Gastroesophageal sphincter (tissue), 4 donors: Measurements from ENCODE around the gene ATG7. TPM values are rescaled to one million over a fixed set of nuclear protein-coding genes. Genes with fewer than 3 reads are reported as not detected.
A peak's percentile ranks its signal among the peaks of the same experiment; 100 is the strongest.
"Not testable (repeated sequence)": the region's sequence is repeated elsewhere in the genome, so short reads cannot be mapped to it uniquely, and the experiment has no call there.

ENCODE experiments used
- ATAC-seq: fragments of 150-250 bp; one replicate; pipeline ENCODE4 v1.9.1; 2016; ENCODE audit warnings: mild to moderate bottlenecking, moderate library complexity
- H3K27ac ChIP-seq, 4 donors: fragments of 200-600 bp; sonication (generic) in 3 of 4; 1 replicate in 3 of 4; 2 replicates in 1 of 4; pipeline ENCODE4 v1.5.1; 2016 to 2019
- H3K27me3 ChIP-seq: fragments of 200-600 bp; sonication (generic); one replicate; pipeline ENCODE4 v1.5.1; 2019
- H3K36me3 ChIP-seq, 2 donors: fragments of 200-600 bp; sonication (generic); one replicate each; pipeline ENCODE4 v1.5.1; 2019; ENCODE audit warnings: control low read depth in 1 of 2
- H3K4me1 ChIP-seq, 3 donors: fragments of 200-600 bp; sonication (generic); 1 replicate in 2 of 3; 2 replicates in 1 of 3; pipeline ENCODE4 v1.5.1; 2016 to 2019; ENCODE audit warnings: control low read depth in 2 of 3
- H3K4me3 ChIP-seq, 2 donors: fragments of 200-600 bp; sonication (generic); one replicate each; pipeline ENCODE4 v1.5.1; 2019; ENCODE audit warnings: mild to moderate bottlenecking in 1 of 2, moderate library complexity in 1 of 2
- H3K9me3 ChIP-seq, 3 donors: fragments of 200-600 bp; sonication (generic); one replicate each; pipeline ENCODE4 v1.5.1; 2017 to 2019; ENCODE audit warnings: control low read depth in 2 of 3
- EP300 ChIP-seq: sonication (generic); formaldehyde crosslinking; IDR thresholded peaks from one replicate; pipeline ENCODE4 v1.6.1; 2017; ENCODE audit warnings: antibody characterized with exemption, mild to moderate bottlenecking
- POLR2A ChIP-seq, 2 donors: fragments of 450-650 bp; IDR thresholded peaks; one replicate each; pipeline ENCODE4 v1.6.1; 2017; ENCODE audit warnings: antibody characterized with exemption in 2 of 2, mild to moderate bottlenecking in 2 of 2, moderate library complexity in 1 of 2
- POLR2AphosphoS5 ChIP-seq: sonication (generic); formaldehyde crosslinking; IDR thresholded peaks from one replicate; pipeline ENCODE4 v1.6.1; 2017; ENCODE audit warnings: antibody characterized with exemption
- WGBS, 2 donors: methylation state at CpG; one replicate each; pipeline ENCODE4 v1.1.5; 2018; ENCODE audit warnings: low coverage in 1 of 2; 5-methylcytosine and 5-hydroxymethylcytosine counted together
- total RNA-seq, 4 donors: library from RNA; depleted of rRNA; stranded (reverse); fragments of >200 nt; gene quantifications; one replicate each; pipeline ENCODE4 v1.1.0, GENCODE V29; 2016
- TF ChIP-seq, protein P1 (sequence below), 4 experiments: fragments of 200-600 bp in 2 of 4; fragments of 450-650 bp in 2 of 4; sonication (generic) in 1 of 4; IDR thresholded peaks; one replicate each; pipeline ENCODE4 v1.5.1; 2017 to 2019; ENCODE audit warnings: antibody characterized with exemption in 4 of 4, mild to moderate bottlenecking in 2 of 4, moderate library complexity in 2 of 4

The ATG7 gene
- total RNA-seq, 4 donors from 2014 or later, result 28.3 to 64.9 (median 36.5) TPM

DNA sequence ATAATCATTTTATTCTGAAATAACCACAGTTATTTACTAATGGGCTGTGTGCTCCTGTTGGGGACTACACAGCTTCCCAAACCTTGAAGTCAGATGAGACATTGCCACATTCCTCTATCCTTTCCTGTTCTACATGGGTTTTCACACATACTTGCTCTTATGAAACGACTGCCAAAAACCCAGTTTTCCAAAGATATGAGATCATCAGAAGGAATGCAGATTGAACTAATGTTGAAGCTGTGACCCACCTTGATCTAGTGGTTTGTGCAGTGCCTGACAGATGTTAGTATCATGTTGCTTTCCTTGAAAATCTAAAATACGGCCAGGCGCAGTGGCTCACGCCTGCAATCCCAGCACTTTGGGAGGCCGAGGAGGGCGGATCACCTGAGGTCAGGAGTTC lies 226.9 kb downstream of the ATG7 start:
- Histone ChIP-seq H3K36me3 (no peaks in the 10 kb centered on the region), H3K9me3 (no peaks in the 10 kb centered on the region), H3K27ac (peak overlapping the region in 2 of 4 donors; percentile 64 to 69), H3K4me3 (no peak overlapping the region), H3K4me1 (peaks cover 0 to 32% (median 8%) of the 10 kb centered on the region in 3 donors), H3K27me3 (no peaks in the 10 kb centered on the region)
- peak; percentile 79 for ATAC-seq
- WGBS, 2 donors, result 51 to 57% methylated on average over 4 to 6 of the region's 6 CpGs
- peak; percentile 72 for TF ChIP-seq POLR2AphosphoS5
- TF ChIP-seq, protein P1, sequence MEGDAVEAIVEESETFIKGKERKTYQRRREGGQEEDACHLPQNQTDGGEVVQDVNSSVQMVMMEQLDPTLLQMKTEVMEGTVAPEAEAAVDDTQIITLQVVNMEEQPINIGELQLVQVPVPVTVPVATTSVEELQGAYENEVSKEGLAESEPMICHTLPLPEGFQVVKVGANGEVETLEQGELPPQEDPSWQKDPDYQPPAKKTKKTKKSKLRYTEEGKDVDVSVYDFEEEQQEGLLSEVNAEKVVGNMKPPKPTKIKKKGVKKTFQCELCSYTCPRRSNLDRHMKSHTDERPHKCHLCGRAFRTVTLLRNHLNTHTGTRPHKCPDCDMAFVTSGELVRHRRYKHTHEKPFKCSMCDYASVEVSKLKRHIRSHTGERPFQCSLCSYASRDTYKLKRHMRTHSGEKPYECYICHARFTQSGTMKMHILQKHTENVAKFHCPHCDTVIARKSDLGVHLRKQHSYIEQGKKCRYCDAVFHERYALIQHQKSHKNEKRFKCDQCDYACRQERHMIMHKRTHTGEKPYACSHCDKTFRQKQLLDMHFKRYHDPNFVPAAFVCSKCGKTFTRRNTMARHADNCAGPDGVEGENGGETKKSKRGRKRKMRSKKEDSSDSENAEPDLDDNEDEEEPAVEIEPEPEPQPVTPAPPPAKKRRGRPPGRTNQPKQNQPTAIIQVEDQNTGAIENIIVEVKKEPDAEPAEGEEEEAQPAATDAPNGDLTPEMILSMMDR (IDR thresholded peaks at IDR 0.05), result no peak

DNA sequence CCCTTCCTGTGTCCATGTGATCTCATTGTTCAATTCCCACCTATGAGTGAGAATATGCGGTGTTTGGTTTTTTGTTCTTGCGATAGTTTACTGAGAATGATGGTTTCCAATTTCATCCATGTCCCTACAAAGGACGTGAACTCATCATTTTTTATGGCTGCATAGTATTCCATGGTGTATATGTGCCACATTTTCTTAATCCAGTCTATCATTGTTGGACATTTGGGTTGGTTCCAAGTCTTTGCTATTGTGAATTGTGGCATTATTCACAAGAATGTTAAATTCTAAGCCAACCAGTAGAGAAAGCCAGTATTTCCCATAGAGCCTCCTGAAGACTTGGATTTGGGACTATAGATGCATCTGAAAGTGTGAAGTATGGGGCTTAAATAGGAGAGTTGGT lies 230.2 kb downstream of the ATG7 start:
- WGBS, 2 donors, result no CpG with 5 or more reads among the region's 3 CpGs
- not testable (repeated sequence) for ATAC-seq, H3K27ac ChIP-seq, H3K9me3 ChIP-seq, H3K27me3 ChIP-seq, H3K36me3 ChIP-seq, H3K4me3 ChIP-seq
- H3K4me1 ChIP-seq, result peaks cover 0 to 25% (median 8%) of the 10 kb centered on the region in 3 donors

DNA sequence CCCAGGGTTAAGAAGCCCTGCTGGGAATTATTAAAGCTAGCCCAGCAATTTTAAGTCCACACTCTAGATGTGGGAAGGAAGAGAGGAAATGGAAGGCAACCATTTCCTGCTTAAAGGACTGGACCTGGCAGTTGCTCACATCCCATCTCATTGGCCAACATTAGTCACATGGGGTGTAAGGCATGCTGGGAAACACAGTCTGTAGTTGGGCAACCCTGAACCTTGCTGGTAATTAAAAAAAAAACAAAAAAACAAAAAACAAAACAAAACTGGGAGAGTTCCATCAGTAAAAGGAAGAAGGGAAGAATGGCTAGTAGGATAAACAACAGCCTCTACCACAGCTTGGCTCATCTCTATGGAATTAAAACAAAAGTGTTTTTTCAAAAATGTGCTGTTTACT lies 235.5 kb downstream of the ATG7 start:
- TF ChIP-seq POLR2A (IDR thresholded peaks at IDR 0.05) (no peak), EP300 (no peak), POLR2AphosphoS5 (no peak)
- TF ChIP-seq, protein P1 (IDR thresholded peaks at IDR 0.05), result no peak
- H3K27ac ChIP-seq, result peak overlapping the region in 3 of 4 donors; percentile 34 to 78 (median 74)
- H3K36me3 ChIP-seq, result no peaks in the 10 kb centered on the region
- ATAC-seq, result no peak
- no peaks in the 10 kb centered on the region for H3K27me3 ChIP-seq
- H3K9me3 ChIP-seq, result no peaks in the 10 kb centered on the region
- peaks cover 9 to 37% (median 22%) of the 10 kb centered on the region in 3 donors for H3K4me1 ChIP-seq
- H3K4me3 ChIP-seq, result no peak overlapping the region

DNA sequence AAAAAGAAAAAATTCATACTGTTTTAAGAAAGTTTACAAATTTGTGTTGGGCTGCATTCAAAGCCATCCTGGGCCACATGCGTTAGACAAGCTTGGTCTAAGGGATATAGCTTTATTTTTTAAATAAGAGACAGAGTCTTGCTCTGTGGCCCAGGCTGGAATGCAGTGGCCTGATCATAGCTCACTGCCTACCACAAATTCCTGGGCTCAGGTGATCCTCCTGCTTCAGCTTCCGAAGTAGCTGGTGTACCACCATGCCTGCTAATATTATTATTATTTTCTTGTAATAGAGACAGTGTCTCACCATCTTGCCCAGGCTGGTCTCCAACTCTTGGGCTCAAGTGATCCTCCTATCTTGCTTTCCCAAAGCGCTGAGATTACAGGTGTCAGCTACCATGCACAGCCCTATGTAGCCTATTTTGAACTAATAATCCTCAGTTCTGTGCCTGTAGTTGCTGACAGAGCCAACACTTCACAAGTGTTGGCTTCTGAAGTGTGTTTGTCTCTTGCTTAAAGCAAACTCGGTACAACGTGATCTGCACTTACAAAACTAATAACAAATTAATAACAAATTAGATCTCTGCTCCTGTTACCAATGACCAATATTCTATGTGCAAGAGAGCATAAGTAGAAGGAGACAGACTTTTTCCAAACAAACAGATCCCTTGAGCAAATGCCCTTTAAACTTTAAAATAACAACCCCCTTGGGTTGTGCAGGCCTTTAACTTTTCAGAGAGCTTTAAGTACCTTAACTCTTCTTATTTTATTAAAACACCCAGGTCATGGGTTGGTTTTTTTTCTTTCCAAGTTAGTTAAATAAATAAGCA lies 236.4 kb downstream of the ATG7 start:
- 45 to 49% methylated on average over 5 of the region's 5 CpGs for WGBS, 2 donors
- ATAC-seq, result no peak
- TF ChIP-seq POLR2AphosphoS5 (no peak), EP300 (no peak), POLR2A (IDR thresholded peaks at IDR 0.05) (no peak)
- TF ChIP-seq, protein P1 (IDR thresholded peaks at IDR 0.05), result no peak
- H3K4me1 ChIP-seq, result peaks cover 9 to 42% (median 26%) of the 10 kb centered on the region in 3 donors
- peak overlapping the region in 1 of 2 donors; percentile 10 for H3K4me3 ChIP-seq
- H3K36me3 ChIP-seq, result no peaks in the 10 kb centered on the region
- H3K27me3 ChIP-seq, result no peaks in the 10 kb centered on the region
- H3K27ac ChIP-seq, result peak overlapping the region; percentile 67 to 78 (median 75)
- H3K9me3 ChIP-seq, result no peaks in the 10 kb centered on the region

DNA sequence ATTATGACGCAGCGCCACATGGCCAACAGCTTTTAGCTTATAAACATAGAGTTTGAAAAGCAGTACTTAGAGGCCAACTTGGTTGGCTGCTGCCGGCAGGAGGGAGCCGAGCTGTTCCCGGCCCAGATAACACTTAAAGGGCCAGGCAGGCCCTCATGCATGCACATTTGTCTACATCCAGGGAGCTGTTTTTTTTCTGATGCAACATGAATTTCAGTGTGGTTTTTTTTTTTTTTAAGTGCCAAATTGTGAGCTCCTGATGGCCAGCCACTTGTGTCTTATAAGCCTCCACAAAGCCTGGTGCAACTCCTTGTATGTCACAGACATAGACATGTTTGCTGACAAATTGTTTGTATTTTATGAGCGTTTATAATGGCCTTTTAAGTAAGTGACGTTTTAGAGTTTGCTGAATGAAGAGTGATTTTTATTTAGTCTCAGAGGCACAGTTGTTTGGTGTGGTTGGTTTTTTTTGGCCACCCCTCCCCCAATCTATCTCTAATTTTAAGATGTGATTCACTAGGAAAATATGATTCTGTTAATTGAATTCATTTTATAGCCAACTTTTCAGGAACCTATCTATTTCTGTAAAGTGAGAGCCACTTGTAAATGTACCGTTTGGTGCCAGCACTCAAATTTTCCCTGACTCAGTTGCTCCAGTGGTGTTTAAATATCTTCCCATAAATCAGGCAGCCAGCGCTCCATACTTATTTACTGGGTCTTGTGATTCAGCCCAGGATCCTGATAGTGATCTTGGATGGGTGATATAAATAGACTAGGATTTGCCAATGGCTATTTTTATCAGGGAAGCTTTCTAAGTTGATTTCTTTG lies 237.2 kb downstream of the ATG7 start:
- H3K4me3 ChIP-seq, result peak overlapping the region in 1 of 2 donors; percentile 10

More for the DNA sequence above, 237.2 kb downstream of the ATG7 start:
- Histone ChIP-seq H3K4me1 (peaks cover 9 to 50% (median 31%) of the 10 kb centered on the region in 3 donors), H3K36me3 (no peaks in the 10 kb centered on the region), H3K27ac (peak overlapping the region; percentile 67 to 78 (median 75)), H3K27me3 (no peaks in the 10 kb centered on the region), H3K9me3 (no peaks in the 10 kb centered on the region)
- peak; percentile 72 for TF ChIP-seq POLR2AphosphoS5
- no peak for TF ChIP-seq EP300
- no peak for TF ChIP-seq POLR2A (IDR thresholded peaks at IDR 0.05)
- TF ChIP-seq, protein P1 (IDR thresholded peaks at IDR 0.05), result peak in 2 of 4 experiments; percentile 13 to 19
- peak; percentile 91 for ATAC-seq
- WGBS, 2 donors, result 5 to 6% methylated on average over 7 to 9 of the region's 9 CpGs
